ENCODE results near the gene CCDC88C.

CCDC88C gene

DNA sequence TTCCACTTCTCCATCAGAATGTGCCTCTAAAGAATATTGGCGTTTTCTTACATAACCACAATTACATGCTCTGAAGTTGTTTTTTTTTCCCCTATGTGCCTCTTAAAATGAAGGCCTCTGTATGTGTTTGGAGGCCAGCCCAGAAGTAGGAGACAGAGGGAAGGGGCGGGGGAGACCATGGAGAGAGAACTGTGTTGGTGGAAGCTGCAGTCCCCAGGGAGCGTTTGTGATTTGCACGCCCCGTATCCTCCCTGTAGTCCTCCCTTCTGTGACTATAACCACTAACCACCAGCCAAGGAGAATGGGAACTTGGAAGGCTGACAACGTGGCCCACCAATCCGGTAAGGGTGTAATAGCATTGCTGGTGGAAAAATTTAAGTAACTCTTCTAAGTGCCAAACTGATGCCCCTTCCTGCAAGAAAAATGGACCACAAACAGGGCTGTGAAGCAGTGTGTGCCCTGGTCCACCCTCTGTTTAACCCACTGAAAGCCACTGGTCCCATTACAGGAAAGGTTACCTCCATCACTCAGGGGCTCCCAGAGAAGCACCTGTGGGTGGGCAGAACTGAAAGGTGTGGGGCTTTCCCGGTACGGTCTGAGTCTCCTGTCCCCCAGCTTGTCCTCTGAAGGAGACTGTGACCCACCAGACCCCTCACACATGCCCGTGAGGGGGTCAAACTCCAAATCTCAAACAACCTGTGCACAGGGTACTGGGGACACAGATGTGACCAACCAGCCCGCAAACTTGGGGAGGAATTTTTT lies 36.8 kb downstream of the CCDC88C start:
- no peak for DNase-seq (ENCODE audit: extremely low read depth in 1 of 2, low read depth in 1 of 2)

GRCh38 chr14:91380123-91380522 lies 37.5 kb downstream of the CCDC88C start:
- DNase-seq (ENCODE audit: extremely low read depth in 1 of 2, low read depth in 1 of 2): no peak

GRCh38 chr14:91379579-91379932 lies 38.1 kb downstream of the CCDC88C start:
- DNase-seq (ENCODE audit: extremely low read depth in 1 of 2, low read depth in 1 of 2): no peak

DNA sequence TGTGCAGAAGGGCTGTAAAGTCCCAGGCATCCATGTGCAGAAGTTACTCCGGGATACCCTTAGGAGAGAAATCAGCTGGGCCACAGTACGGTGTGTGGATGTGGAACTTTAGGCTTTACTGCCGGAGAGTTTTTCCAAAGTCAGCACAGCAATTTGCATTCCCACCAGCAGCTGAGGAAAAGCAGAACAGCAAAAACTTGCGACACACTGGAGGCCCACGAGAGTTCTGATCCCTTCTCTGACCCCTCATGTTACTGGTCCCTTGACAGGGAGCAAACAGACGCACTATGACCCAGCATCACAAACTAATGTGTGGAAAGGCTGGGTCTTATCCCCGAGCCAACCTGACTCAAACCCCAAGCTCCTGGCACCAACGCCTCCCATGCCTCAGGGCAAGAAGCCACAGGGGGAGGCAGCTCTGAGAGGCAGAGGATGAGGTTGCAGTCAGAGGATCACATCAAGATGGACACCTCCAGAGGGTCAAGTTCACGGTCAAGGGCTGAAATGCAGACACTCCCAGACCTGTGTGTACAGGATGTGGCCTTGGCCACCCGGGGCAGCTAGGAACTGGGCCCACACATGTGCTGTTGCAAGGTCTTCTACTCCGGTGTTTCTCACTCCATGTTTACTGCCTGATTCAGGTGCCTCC lies 38.6 kb downstream of the CCDC88C start:
- no peak for DNase-seq (ENCODE audit: extremely low read depth in 1 of 2, low read depth in 1 of 2)

GRCh38 chr14:91377700-91378652 lies 39.6 kb downstream of the CCDC88C start:
- peak in 1 of 2 donors; percentile 64 for DNase-seq (ENCODE audit: extremely low read depth in 1 of 2, low read depth in 1 of 2)

DNA sequence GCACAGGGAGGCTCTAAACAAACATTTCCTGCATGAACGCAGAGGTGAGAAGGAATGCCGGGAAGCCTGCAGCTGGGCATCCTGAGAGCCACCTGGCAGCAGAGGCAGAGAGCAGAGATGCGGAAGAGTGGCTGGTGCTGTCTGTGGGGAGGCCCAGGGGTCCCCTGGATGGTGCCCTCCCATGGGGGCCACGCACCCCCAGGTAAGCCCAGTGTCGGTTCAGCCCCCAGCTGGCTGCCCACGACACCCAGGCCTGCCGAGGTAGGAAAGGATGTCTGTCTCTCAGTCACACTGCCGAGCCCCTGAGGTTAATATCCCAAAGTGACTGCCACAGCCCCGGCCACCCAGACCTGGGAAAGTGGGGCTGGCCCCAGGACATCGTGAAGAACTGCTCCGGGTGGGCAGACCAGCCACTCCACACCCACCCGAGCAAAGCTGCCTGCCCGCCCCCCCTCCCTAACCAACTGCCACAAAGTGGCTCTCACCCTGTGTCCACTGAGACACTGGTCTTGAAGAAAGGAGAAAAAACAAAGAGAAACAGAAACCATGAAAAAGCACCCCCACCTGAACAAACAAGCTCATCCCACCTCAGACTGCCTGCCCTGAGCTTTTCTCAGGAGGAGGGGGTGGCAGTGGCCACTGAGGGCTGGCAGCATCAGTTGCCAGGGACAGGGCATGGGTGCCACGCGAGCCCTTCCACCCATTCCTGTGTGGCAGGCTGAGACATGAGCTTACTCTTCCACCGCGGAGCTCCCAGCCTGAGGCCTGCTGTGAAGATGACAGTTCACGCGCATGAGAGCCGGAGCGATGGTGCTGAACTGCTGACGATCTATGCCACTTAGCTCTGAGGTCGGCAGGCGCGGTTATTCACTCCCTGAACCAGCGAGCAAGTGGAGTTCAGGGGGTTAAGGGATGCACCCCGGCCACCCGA lies 40.8 kb downstream of the CCDC88C start:
- no peak for DNase-seq (ENCODE audit: extremely low read depth in 1 of 2, low read depth in 1 of 2)

DNA sequence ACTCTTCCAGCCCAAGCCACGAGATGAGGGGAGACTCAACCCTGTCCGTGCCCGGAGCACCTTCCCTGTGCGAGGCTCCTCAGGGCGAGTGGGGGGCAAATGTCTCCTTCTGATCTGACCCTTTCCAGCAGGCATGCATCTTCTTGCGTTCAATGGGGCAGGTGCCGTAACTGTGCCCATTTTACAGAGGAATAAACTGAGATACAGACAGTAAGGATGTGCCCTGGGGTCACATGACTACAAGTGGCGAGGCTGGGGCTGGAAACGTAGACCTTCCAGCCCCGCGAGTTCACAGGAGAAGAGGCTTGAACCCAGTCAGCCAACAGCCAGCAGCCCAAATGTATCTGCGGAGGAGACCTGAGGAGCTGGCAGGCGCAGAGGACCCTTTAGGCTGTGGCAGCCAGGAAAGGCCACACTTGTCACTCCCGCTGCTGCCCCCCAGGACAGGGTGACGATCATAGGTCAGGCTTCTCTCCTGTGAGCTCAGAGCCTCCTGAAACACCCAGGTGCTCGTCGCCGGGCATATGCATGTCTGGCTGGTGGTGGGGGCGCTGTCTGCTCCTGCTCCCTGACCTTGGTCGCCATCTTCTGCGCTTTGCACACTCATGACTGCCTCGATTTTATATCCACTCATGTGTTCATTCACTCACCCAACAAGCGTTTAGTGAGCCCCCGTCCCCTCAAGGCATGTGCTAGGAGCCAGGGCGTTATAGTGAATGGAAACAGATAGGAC lies 41.7 kb downstream of the CCDC88C start:
- DNase-seq (ENCODE audit: extremely low read depth in 1 of 2, low read depth in 1 of 2): no peak

- DNase-seq (ENCODE audit: extremely low read depth in 1 of 2, low read depth in 1 of 2): no peak
Measured at GRCh38 chr14:91374879-91375702, 42.5 kb downstream of the CCDC88C start.

GRCh38 chr14:91374287-91374878 lies 43.2 kb downstream of the CCDC88C start:
- no peak for DNase-seq (ENCODE audit: extremely low read depth in 1 of 2, low read depth in 1 of 2)

DNA sequence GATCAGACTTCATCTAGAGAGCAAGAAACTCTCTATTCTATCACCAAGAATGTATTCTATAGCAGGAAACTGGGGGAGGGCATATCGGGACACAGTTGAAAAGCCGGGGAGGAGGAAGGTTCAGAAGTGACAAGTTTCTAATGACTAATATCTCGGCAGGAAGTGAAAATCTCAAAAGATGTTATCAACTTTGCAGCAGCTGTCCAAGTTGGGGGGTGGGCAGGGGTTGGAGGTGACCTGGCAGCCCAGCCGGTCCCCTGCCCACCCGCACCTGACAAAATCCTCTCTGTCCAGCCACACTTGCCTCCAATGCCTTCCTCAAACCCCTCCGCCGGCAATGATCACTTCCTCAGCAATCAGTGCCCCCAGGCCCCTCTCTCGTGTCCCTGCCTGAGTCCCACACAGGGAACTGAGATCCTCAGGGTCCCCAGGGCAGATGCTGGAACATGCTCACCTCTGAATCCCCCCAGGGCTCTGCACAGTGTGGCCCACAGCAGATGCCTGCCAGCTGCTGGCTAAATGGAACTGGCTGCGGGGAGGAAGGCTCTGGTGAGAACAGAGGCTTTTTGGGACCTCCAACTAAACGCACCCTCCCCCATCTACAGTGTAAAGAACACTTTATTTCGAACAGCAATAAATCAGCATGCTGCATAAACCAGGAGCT lies 43.9 kb downstream of the CCDC88C start:
- DNase-seq (ENCODE audit: extremely low read depth in 1 of 2, low read depth in 1 of 2): peak in 1 of 2 donors; percentile 57

GRCh38 chr14:91372671-91373495 lies 44.7 kb downstream of the CCDC88C start:
- no peak for DNase-seq (ENCODE audit: extremely low read depth in 1 of 2, low read depth in 1 of 2)

GRCh38 chr14:91371990-91372375 lies 45.6 kb downstream of the CCDC88C start:
- no peak for DNase-seq (ENCODE audit: extremely low read depth in 1 of 2, low read depth in 1 of 2)

GRCh38 chr14:91371011-91371989 lies 46.3 kb downstream of the CCDC88C start:
- DNase-seq (ENCODE audit: extremely low read depth in 1 of 2, low read depth in 1 of 2): no peak

DNA sequence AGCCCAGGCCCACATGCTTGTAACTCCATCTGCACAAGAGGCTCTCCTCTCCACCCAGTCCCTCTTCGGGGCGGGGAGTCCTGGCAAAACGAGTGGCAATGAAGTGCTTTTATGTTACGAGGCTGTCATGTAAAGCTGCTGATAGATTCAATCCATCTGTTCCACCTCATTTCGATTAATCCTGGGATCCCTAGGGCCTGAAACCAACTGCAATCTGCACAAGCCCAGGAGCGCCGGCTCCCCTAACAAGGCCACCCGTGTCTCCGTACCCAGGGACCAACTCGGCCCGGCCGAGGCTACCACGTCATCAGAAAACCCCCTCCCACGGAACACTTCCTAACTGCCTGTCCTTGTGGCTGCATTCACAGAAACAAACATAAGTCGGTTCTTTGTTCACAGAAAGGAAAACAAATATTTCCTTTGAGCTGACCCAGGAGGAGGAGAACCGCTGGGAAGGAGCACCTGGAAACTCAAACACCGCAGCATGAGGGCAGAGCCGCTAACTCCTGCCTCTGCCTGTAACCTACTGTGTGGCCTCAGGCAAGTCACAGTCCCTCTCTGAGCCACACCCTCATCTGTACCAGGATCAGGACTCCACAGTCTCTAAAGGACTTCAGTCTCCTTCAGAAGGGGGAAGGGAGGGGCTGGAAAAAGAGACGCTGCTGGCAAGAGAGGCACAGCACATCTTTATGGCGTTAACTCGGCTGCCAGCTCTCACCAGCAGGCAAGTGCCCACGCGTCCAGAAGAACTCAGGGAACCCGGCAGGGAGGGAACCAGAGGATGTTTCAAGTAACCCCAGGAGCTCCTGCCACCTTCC lies 47.8 kb downstream of the CCDC88C start:
- no peak for DNase-seq (ENCODE audit: extremely low read depth in 1 of 2, low read depth in 1 of 2)

GRCh38 chr14:91368776-91369416 lies 48.7 kb downstream of the CCDC88C start:
- DNase-seq (ENCODE audit: extremely low read depth in 1 of 2, low read depth in 1 of 2): no peak

Data from stimulated activated CD8-positive, alpha-beta memory T cell treated with anti-CD3 and anti-CD28 coated beads, Interleukin-7, amount 100 ng/mL, for 48 hours (primary cell).